Activated naive CD8-positive, alpha-beta T cell treated with anti-CD3 and anti-CD28 coated beads for 36 hours (primary cell): Measurements from ENCODE around the gene INTS3. TPM values are rescaled to one million over a fixed set of nuclear protein-coding genes. Genes with fewer than 3 reads are reported as not detected.

Experiments used
- DNase-seq: peaks from one replicate; pipeline ENCODE4 v3.0.0; 2021
- H3K27ac Mint-ChIP-seq: one replicate; pipeline ENCODE4 v1.8.0; 2022; ENCODE audit warnings: mild to moderate bottlenecking, moderate library complexity, mixed read lengths
- H3K27me3 Mint-ChIP-seq: one replicate; pipeline ENCODE4 v1.8.0; 2022; ENCODE audit warnings: mild to moderate bottlenecking, mixed read lengths
- H3K36me3 Mint-ChIP-seq: one replicate; pipeline ENCODE4 v1.8.0; 2021; ENCODE audit warnings: mild to moderate bottlenecking, mixed read lengths
- H3K4me1 Mint-ChIP-seq: one replicate; pipeline ENCODE4 v1.8.0; 2021; ENCODE audit warnings: mixed read lengths
- H3K4me3 Mint-ChIP-seq: one replicate; pipeline ENCODE4 v1.8.0; 2022; ENCODE audit warnings: mild to moderate bottlenecking, moderate library complexity, mixed read lengths
- H3K9me3 Mint-ChIP-seq: one replicate; pipeline ENCODE4 v1.8.0; 2022; ENCODE audit warnings: mixed read lengths
- total RNA-seq, 2 experiments: library from RNA; stranded (reverse); gene quantifications; one replicate each; pipeline ENCODE4 v1.2.3, GENCODE V29; 2021

The INTS3 gene
- total RNA-seq, 2 experiments from 2014 or later: 47.9 to 48.0 TPM

DNA sequence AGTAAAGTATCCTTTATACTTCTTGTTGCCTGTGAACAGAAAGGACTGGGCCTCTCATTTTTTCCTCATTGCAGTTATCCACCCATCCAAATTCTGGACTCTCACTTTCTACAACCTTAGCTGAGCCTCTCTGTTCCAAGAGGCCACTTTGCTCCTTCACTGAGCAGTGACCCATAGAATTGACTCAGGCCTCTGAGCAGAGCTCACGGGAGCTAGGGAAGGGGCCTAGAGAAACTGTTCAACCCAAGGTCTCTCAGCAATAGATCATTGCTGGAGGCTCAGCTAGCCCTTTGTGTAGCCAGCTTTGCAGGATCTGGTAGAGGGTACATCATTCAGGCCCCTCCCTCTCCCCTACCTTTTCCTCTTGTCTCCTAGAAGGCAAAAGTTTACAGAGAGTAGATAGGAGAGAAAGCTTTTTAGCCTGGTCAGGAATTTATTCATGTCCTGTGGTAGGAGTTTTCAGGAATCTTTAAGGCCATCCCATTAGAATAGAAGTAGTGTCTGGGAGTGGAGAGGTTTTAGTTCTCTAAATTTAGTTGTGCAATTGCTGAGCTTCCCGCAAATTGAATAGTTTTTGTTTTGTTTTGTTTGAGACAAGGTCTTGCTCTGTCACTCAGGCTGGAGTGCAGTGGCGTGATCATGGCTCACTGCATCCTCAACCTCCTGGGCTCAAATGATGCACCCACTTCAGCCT lies 6.7 kb downstream of the INTS3 start:
- no peak for DNase-seq

DNA sequence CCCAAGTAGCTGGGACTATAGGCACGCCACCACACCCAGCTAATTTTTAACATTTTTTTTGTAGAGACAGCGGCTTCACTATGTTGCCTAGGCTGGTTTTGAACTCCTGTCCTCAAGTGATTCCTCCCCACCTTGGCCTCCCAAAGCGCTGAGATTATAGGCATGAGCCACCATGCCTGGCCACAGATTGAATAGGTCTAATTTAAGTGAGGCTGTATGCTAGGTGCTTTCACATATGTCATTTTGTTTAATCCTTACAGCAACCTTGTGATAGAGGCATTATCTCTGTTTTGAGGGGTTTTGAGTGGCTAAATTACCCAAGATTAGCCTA lies 7.2 kb downstream of the INTS3 start:
- Mint-ChIP-seq H3K36me3 (peaks cover 13% of the 10 kb centered on the region), H3K27me3 (no peaks in the 10 kb centered on the region), H3K9me3 (no peaks in the 10 kb centered on the region), H3K4me3 (no peak overlapping the region), H3K27ac (no peak overlapping the region), H3K4me1 (peaks cover 20% of the 10 kb centered on the region)
- DNase-seq: no peak

More for the DNA sequence above, 6.7 kb downstream of the INTS3 start:
- Mint-ChIP-seq H3K36me3 (peaks cover 13% of the 10 kb centered on the region), H3K9me3 (no peaks in the 10 kb centered on the region), H3K4me3 (no peak overlapping the region), H3K4me1 (peaks cover 26% of the 10 kb centered on the region), H3K27me3 (no peaks in the 10 kb centered on the region), H3K27ac (no peak overlapping the region)

DNA sequence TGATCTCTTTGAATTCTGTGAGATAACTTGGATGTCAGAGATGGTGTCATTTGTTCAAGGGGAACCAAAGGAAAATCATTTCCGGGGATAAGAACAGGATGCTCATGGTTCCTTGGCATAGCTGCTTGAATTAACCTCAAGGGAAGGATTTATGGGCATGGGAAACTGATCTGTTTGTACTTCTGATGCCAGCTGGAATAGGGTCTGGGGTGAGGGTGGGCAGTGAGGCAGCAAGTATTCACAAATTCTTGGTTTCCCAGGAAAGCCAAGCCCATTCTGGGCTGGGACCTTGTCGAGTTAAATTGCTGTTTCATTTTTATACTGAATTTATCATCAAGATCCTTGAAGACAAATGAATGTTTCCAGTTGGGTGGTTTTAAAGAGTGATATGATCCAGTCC lies 14.1 kb downstream of the INTS3 start:
- Mint-ChIP-seq H3K27ac (no peak overlapping the region), H3K36me3 (peaks cover 12% of the 10 kb centered on the region), H3K4me1 (peaks cover 10% of the 10 kb centered on the region), H3K9me3 (no peaks in the 10 kb centered on the region), H3K4me3 (no peak overlapping the region), H3K27me3 (no peaks in the 10 kb centered on the region)
- DNase-seq: no peak

DNA sequence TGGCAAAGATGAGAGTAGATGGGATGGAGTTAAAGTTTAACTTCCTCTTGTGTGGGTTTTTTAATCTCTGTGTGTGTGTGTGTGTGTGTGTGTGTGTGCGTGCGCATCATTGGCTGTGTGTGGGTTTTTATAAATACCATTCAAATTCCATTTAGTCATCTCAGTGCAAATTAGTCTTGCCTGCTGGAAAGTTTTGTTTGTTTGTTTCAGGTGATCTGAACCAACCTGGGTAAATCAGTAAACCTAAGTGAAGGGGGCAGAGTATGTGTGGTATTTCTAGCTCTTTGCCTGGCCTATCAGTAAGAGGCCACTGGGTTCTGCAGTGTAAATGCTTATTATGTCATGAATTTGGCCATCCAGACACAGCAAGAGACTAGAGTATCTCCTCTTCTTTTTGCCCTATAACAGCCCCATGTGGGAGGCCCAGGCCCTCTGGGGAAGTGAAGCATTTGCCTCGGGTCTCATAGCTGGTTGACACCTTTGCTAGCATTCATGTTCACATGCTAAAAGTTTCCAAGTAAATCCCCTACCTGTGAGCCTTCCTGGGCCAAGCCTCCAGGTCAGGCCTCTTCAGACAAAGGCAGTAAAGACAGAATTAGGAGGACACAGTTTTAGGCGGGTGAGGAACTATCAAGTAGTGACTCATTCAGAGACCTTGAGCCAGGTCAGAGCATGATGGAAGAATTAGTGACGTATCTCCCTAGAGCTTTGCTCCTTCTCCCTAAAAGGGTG lies 14.7 kb downstream of the INTS3 start:
- peaks cover 10% of the 10 kb centered on the region for H3K4me1 Mint-ChIP-seq
- H3K9me3 Mint-ChIP-seq: no peaks in the 10 kb centered on the region
- no peaks in the 10 kb centered on the region for H3K27me3 Mint-ChIP-seq
- H3K4me3 Mint-ChIP-seq: no peak overlapping the region
- DNase-seq: no peak
- H3K36me3 Mint-ChIP-seq: peaks cover 12% of the 10 kb centered on the region
- H3K27ac Mint-ChIP-seq: no peak overlapping the region

DNA sequence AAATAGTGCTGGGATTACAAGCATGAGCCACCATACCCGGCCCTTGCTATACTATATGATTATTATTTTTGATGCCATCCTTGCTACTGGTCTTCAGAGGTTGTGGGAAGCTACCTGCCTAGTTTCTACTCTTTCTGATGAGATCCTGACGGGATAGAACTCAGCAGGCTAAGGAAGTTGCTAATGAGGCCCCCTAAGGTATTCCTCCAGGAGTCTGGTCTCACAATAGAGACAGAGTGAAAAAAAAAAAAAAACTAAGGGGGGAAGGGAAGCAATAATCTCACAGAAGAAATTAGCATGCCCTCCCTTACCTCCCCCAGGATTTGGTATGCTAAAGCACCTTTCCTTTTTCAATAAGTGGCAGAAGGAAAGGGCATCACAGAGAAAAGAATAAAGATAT lies 17.6 kb downstream of the INTS3 start:
- peaks cover 16% of the 10 kb centered on the region for H3K36me3 Mint-ChIP-seq
- no peak for DNase-seq
- no peak overlapping the region for H3K4me3 Mint-ChIP-seq
- no peak overlapping the region for H3K27ac Mint-ChIP-seq
- peaks cover 13% of the 10 kb centered on the region for H3K4me1 Mint-ChIP-seq
- no peaks in the 10 kb centered on the region for H3K9me3 Mint-ChIP-seq
- no peaks in the 10 kb centered on the region for H3K27me3 Mint-ChIP-seq

DNA sequence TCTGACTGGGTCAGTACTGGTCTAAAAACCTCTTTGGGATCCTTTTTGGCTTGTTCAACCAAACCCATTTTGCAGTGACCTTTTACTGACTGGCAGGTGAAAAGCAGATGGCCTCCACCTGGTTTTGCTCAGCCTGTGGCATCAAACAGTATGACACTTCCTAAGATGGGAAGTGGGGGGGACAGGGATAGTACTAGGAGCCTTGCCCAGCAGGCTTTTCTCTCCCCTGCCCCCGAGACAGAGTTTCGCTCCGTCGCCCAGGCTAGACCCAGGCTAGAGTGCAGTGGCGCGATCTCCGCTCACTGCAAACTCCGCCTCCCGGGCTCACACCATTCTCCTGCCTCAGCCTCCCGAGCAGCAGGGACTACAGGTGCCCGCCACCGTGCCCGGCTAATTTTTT lies 18.3 kb downstream of the INTS3 start:
- Mint-ChIP-seq H3K9me3 (no peaks in the 10 kb centered on the region), H3K4me3 (no peak overlapping the region), H3K27ac (no peak overlapping the region), H3K36me3 (peaks cover 21% of the 10 kb centered on the region), H3K4me1 (peaks cover 13% of the 10 kb centered on the region), H3K27me3 (no peaks in the 10 kb centered on the region)
- DNase-seq: no peak

DNA sequence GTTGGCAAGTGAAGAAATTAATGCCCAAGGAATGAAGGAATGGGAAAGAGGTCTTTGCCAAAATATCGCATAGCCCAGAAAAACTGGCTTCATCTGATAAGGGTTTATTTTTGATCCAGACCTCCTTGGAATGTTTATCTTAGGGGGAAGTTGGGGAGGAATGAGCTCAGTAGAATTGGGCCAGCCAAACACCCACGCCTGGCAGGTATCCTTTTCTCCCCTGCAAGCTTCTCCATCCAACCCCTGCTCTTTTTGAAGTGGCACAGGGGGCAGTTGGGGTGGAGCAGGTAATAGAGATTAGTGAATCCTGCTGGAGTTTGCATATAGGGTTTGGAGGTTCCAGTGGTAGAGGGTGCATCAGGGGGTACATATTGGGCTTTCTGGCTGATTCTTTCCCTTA lies 21.1 kb downstream of the INTS3 start:
- Mint-ChIP-seq H3K27me3 (no peaks in the 10 kb centered on the region), H3K36me3 (peaks cover 24% of the 10 kb centered on the region), H3K4me3 (no peak overlapping the region), H3K4me1 (peaks cover 5% of the 10 kb centered on the region), H3K9me3 (no peaks in the 10 kb centered on the region), H3K27ac (no peak overlapping the region)
- no peak for DNase-seq

DNA sequence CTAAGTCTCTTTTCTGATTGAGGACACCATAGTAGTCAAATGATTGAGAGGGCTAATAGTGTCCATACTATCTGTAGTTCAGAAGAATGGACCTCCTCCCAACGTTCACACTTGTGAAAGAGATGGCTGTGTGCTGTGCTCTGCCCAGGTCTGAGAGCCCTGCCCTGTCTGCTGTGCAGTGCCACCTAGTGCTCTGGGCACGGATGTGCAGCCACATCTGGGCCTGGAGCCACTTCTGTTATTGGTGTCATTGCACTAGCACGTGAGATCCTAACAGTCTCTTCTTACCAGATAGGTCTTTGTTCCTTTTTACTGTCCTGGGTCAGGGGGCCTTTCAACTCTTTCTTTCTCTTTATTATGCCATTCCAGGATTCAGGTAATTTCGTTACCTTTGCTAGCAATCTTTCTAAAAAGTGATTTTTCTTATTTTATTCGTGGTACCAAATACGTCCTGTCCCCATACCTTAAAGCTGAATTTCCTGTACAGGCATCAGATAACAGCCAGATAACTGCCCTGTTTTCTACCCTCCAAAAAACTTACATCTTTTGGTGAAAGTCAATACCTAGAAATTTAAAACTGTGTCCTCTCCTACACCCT lies 21.7 kb downstream of the INTS3 start:
- Mint-ChIP-seq H3K4me3 (no peak overlapping the region), H3K4me1 (peaks cover 5% of the 10 kb centered on the region), H3K9me3 (no peaks in the 10 kb centered on the region), H3K36me3 (peaks cover 27% of the 10 kb centered on the region), H3K27ac (no peak overlapping the region), H3K27me3 (no peaks in the 10 kb centered on the region)
- peak; percentile 79 for DNase-seq

DNA sequence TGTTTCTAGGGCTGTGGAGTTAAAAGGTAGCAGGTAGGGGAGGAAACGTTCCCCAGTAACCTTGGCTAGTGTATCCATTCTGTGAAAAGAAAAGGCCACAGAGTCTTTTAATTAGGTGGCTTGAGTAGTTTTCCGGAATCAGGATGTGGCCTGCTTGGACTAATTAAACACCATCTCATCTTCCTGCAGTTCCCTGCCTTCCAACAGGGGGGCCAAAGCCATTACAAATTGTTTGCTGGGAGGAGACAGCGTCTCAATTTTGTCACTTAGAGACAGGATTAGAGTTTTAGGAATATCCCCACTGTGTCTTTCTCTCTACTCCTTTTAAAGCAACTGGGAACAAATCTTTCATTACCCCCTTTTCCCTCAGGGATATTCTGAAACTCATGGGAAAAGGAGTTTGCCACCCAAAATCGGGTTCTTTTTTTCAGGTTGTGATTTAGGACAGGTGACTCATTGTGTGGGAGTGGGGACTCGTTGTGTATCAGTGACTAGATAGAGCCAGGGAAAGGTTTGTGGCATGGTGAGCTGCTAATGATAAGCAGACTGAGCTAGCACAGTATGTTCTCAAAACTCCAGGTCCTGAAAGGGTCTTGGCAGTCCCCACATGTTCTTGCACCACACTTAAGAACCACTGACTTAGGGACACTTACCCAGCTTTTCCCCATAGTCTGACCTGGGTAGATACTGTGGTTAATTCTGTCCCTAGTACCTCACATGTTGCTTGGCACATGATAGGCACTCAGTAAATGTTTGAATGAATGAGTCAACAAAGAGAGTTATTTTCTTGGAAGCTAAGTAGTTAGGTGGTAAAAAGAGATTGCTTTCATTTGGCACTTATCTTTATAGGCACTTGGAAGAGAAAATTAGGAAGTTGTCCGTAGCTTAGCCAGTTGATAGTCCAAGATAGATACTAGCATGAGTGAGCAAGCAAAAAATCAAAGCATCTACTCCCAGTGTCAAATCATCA lies 22.5 kb downstream of the INTS3 start:
- Mint-ChIP-seq H3K9me3 (no peaks in the 10 kb centered on the region), H3K27ac (no peak overlapping the region), H3K27me3 (no peaks in the 10 kb centered on the region), H3K36me3 (peaks cover 27% of the 10 kb centered on the region), H3K4me1 (peaks cover 5% of the 10 kb centered on the region), H3K4me3 (no peak overlapping the region)
- DNase-seq: no peak

DNA sequence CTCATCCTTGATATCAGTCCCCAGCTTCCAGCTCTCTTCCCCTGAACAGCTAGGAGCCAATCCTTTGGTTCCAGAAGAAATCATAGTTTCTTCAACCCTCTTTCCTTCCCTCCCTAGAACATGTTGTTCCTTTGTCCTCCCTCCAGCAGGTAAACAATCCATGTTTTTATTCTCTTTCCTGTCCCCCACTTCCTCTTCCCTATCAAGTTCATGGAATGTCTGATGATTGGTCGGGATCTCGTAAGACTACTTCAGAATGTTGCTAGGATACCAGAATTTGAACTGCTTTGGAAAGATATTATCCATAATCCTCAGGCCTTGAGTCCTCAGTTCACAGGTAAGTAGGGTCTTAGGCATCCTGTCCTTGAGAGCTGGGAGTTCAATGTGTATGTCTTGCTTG lies 24.2 kb downstream of the INTS3 start:
- DNase-seq: no peak
- no peak overlapping the region for H3K27ac Mint-ChIP-seq
- H3K4me1 Mint-ChIP-seq: peaks cover 5% of the 10 kb centered on the region
- H3K27me3 Mint-ChIP-seq: no peaks in the 10 kb centered on the region
- no peak overlapping the region for H3K4me3 Mint-ChIP-seq
- H3K36me3 Mint-ChIP-seq: peaks cover 27% of the 10 kb centered on the region
- H3K9me3 Mint-ChIP-seq: no peaks in the 10 kb centered on the region

DNA sequence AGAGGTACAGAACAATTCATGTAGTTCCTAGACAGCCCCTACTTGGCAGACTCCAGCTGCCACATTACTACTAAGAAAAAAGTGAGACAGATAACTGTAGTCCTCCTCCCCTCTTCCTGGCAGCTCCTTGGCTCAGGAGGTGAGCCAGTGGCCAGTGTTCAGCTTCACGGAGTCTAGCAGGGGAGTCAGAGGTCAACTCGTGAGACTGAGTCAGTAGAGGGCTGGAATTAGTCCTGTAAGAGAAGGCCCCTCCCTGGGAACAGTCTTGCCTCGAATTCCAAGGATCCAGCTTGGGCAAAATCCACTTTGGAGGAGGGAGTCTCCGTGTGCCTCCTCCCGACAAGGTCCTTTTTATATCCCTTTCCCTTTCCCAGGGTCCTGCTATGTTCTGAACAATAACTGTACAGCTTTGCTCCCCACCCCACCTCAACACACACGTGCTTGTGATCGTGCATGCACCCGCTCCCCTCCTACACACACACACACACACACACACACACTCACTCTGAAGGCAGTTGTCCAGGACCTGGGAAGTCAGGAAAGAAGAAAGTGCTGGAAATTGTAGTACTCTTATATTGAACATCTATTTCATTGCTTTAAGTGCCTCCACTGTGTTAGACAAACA lies 24.8 kb downstream of the INTS3 start:
- H3K27ac Mint-ChIP-seq: no peak overlapping the region
- H3K9me3 Mint-ChIP-seq: no peaks in the 10 kb centered on the region
- peaks cover 31% of the 10 kb centered on the region for H3K36me3 Mint-ChIP-seq

DNA sequence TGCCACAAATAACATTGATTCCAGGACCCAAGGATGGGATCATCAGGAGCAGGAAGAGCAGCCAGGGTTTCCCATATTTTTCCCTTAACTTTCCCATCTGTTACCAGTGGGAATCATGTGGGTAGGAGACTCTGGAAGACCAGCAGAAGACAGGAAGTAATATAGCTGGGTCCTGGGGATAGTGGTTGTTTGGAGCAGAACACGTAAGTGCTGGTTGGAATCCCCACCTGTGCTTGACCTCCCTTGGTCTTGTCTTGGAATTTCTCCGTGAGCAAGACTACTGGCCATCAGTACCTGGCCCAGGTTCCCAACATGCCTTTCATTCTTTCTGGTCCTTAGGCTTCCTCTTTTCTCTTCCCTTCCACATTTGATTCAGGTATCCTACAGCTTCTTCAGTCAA lies 26.4 kb downstream of the INTS3 start:
- no peak overlapping the region for H3K4me3 Mint-ChIP-seq
- no peak overlapping the region for H3K27ac Mint-ChIP-seq
- no peaks in the 10 kb centered on the region for H3K27me3 Mint-ChIP-seq
- peaks cover 37% of the 10 kb centered on the region for H3K36me3 Mint-ChIP-seq
- peaks cover 4% of the 10 kb centered on the region for H3K4me1 Mint-ChIP-seq
- no peak for DNase-seq
- H3K9me3 Mint-ChIP-seq: no peaks in the 10 kb centered on the region

More for the DNA sequence above, 24.8 kb downstream of the INTS3 start:
- Mint-ChIP-seq H3K4me3 (no peak overlapping the region), H3K27me3 (no peaks in the 10 kb centered on the region), H3K4me1 (peaks cover 5% of the 10 kb centered on the region)
- no peak for DNase-seq

DNA sequence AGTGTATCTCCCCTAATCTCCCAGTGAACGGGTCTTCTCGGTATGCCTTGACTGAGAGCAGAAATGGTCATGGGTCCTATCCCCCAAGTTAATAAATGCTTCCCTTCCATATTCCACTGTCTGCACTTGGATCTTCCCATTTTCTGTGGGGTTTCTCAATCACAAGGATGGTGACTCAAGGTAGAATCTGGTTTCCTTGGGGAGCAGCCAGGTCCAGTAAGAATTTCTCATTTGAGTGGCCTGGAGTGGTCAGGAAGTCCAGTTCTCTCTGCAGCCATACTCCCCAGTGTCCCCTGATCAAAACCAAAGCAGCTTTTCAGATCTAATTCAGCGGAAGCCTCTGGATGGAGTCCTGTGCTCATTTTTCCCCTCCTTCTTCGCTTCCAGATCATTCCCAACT lies 32.6 kb downstream of the INTS3 start:
- Mint-ChIP-seq H3K36me3 (peaks cover 13% of the 10 kb centered on the region), H3K4me1 (no peaks in the 10 kb centered on the region), H3K4me3 (no peak overlapping the region), H3K27ac (no peak overlapping the region), H3K27me3 (no peaks in the 10 kb centered on the region), H3K9me3 (no peaks in the 10 kb centered on the region)
- DNase-seq: no peak

DNA sequence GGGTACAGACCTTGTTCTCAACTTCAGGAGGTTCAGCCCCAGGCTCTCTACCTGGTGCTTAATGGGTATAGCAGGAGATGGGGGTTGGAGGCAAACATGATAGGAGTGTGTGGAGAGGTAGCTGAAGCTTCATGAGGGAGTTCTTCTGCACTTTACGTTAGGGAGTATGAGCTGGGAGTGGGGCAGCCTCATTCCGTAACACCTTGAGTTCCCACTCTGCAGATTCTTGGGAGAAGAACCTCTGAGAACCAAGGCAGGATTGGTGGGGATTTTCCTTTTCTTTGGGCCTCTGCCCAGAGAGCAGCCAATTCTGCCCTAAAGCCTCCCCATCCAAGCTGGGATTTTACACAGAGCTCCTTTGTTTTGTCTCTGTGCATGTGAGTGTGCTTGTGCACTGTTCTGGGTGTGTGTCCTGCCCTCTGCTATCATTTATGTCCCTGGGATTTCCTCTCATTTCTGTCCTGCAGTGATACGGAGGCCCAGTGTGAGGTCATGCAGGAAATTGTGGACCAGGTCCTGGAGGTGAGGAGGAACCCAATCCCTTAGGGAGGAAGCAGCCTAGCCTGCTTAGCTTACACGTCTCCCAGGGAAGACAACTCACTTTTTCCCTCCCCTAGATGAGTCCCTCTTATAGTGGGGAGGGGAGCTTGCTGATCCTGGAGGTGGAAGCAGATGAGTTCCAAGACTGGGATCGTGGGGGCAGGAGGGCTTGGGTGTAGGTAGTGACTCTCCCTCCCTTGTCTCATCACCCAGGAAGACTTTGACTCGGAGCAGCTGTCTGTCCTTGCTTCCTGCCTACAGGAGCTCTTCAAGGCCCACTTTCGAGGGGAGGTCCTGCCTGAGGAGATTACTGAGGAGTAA lies 35.7 kb downstream of the INTS3 start:
- H3K27me3 Mint-ChIP-seq: no peaks in the 10 kb centered on the region
- no peak for DNase-seq
- peaks cover 20% of the 10 kb centered on the region for H3K36me3 Mint-ChIP-seq
- no peaks in the 10 kb centered on the region for H3K9me3 Mint-ChIP-seq
- no peaks in the 10 kb centered on the region for H3K4me1 Mint-ChIP-seq
- no peak overlapping the region for H3K27ac Mint-ChIP-seq
- H3K4me3 Mint-ChIP-seq: no peak overlapping the region
